K562 treated with DMSO at 1 percent for 4 hours (cell line): ENCODE results near the gene HINT2. TPM values are rescaled to one million over a fixed set of nuclear protein-coding genes. Genes with fewer than 3 reads are reported as not detected.

ENCODE experiments used
- total RNA-seq: library from RNA; unstranded; fragments of 300-600 nt; gene quantifications from 2 replicates; pipeline ENCODE4 v1.2.3, GENCODE V29; 2022; ENCODE audit not compliant: insufficient read depth

The HINT2 gene
- 50.0 and 72.5 TPM in 2 replicates for total RNA-seq

DNA sequence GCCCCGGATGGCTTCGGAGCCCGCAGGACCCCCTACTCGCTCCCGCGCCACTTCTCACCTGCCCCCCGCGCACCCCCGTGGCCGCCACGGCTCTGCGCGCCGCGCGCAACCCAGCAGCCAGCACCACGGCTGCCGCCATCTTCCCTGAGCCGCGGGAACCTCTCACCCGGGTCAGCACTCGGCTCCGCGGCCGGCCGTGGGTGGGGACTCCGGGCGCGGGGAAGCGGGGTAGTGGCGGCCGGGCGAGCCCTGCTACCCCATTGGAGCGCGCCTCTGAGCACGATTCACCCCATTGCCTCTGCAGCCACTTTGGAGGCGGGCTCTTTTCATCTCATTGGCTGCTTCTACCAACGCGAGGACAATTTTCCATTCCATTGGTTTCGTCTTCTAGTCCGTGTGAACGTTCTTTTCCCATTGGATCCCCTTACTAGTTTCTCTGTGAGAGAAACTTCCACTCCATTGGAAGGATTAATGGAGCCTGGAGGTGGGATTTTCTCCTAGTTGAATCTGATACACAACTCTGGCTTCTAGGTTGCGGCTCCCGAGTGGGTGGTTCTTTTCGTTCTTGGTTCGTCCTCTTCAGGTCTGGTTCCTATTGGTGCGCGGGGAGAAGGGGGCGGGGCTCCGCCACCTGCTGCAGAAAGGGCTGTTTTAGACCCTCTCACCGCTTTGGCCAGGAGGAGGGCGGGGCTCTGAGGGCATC, at the start of gene HINT2:
HINT2 (minus strand) TSS at position 202 of the 703 bp plus-strand sequence; CDS start at position 139, 63 bp downstream.

DNA sequence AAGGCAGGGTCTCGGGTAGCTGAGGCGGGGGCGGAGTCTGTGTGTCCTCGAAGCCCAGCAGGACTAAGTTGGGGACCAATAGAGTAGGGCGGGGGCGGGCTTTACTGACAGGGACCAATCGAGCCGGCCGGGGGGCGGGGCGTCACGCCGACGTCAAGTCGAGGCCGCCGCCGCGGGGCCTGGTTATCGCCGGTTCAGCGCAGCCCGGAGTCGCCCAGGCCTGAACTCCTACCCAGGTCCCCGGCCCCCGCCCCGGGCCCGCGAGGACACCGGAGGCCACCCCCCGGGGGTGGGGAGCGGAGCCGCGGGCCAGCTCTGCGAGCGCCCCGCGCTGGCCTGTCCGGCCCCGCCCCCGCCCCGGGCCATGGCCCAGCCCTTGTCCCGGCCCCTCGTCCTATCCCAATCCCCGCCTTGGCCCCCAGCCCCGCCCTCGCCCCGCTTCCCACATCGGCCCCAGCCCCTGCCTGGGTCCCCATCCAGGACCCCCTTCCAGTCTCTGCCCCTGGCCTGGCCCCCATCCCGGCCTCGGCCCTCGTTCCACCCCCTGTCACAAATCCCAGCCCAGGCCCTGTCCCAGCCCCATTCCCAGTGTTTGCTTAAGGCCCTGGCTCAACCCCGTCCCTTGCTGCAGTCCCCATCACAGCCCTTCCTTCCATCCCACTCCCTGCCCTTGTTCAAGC, 14.4 kb upstream of the HINT2 start, which contains the start of gene TMEM8B:
TMEM8B (plus strand) TSS at position 145 of the 680 bp plus-strand sequence; CDS start at position 365, 220 bp downstream.

DNA sequence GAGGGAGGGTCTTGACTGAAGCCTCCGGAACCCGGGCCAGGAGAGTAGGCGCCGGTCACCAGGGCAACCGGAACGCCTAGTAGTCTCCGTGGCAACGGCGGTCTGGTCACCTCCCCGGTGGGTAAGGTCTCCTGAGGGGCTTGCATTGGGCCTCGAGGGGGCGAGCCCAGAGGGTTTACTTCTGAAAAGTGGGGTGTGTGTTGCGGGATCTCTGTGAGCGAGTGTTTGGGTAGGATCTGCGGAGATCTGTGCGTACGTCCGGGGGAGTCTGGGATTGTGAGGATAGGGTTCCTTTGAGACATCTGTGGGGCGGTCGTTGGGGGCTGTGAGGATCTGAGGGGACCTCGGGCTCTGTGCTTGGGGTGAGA, 13.9 kb upstream of the HINT2 start, which contains the start of gene FAM221B:
FAM221B (minus strand) TSS at position 17 of the 368 bp plus-strand sequence. CDS start 2,571 bp downstream, outside the sequence.

DNA sequence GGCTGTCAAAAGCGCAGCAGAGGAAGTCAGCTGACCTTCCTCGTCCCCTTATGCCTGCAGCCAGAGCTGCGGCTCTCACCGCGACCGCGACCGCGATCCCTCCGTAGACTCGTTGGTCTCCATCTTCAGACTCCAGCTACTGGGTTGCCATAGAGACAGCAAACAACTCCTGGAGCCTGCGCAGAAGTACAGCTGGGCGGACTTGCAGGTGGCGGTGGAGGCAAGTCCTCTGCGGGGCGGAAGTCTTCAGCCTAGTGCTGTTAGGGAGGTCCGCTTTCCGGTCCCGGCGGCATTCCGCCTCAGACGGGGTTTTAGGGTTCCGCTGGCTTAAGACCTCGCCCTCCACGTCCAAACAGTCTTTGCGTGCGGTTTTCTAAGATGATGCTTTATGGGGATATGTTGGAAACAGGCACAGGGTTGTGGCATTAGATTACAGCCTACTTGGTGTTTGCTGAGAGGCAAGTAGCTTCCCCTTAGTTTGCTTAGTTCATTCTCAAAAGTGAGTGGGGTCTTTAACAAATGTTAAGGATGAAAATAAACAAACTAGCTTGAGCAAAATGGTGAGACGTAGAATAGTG, 2.7 kb downstream of the HINT2 start, which contains the start of gene SPAG8:
SPAG8 (minus strand) TSS at position 238 of the 578 bp plus-strand sequence; CDS start at position 123, 115 bp downstream.

DNA sequence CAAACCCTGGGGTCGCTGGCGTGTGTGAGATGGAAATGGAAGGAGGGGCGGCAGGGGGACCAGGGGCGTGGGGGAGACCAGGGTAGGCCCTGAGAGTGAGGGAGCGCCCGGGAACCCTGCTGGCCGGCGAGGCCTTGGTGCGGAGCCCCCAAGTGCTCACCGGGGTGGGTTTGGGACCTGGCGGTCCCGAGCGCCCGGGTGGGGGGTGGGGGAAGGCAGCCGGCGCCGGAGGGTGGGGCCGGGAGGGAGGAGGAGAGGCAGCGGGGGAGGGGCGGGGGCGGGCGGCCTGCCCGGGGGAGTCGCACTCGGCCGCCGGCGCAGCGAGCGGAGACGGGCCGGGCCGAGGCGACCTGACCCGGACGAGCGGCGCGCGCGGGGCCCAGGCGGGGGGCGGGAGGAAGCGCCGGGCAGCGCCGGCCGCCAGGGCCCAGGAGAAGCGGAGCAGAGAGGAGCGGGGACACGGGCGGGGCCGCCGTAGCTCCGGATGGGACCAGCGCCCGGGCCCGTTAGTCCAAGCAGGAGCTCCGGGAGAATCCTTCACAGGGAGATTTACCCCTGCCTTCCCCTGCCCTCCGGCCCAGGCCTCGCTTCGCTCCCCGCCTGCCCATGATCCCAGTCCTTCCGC, 23.4 kb downstream of the HINT2 start, which contains the start of gene NPR2:
NPR2 (plus strand) TSS at position 295 of the 625 bp plus-strand sequence. CDS start 818 bp downstream, outside the sequence.

Other genes starting within 250 kb of the HINT2 start
- 10.1 and 13.6 TPM in 2 replicates for gene TESK1, start 209.8 kb downstream of the HINT2 start, total RNA-seq
- gene CD72, start 196.6 kb downstream of the HINT2 start, total RNA-seq, result not detected in 2 replicates
- gene SIT1, start 164.1 kb downstream of the HINT2 start, total RNA-seq, result not detected in 2 replicates
- not detected in 2 replicates for gene RMRP, start 157.0 kb downstream of the HINT2 start, total RNA-seq
- 13.5 and 16.9 TPM in 2 replicates for gene CCDC107, start 156.8 kb downstream of the HINT2 start, total RNA-seq
- 6.1 and 7.2 TPM in 2 replicates for gene ARHGEF39, start 149.8 kb downstream of the HINT2 start, total RNA-seq
- not detected in 2 replicates for gene CA9, start 141.1 kb downstream of the HINT2 start, total RNA-seq
- 1.9 and 2.2 TPM in 2 replicates for gene TPM2, start 125.1 kb downstream of the HINT2 start, total RNA-seq
- gene TLN1, start 82.8 kb downstream of the HINT2 start, total RNA-seq, result 168 and 169 TPM in 2 replicates
- 20.5 and 28.7 TPM in 2 replicates for gene CREB3, start 82.4 kb downstream of the HINT2 start, total RNA-seq
- gene GBA2, start 65.8 kb downstream of the HINT2 start, total RNA-seq, result 41.2 and 50.0 TPM in 2 replicates
- gene RGP1, start 65.8 kb downstream of the HINT2 start, total RNA-seq, result 5.8 and 6.1 TPM in 2 replicates
- not detected in 2 replicates for gene MSMP, start 60.8 kb downstream of the HINT2 start, total RNA-seq
- 2.5 and 6.6 TPM in 2 replicates for gene NPR2, start 23.5 kb downstream of the HINT2 start, total RNA-seq
- not detected in 2 replicates for gene SPAG8, start 2.8 kb downstream of the HINT2 start, total RNA-seq
- not detected in 2 replicates for gene FAM221B, start 13.7 kb upstream of the HINT2 start, total RNA-seq
- 1.1 and 1.8 TPM in 2 replicates for gene TMEM8B, start 14.2 kb upstream of the HINT2 start, total RNA-seq
- gene OR13J1, start 55.4 kb upstream of the HINT2 start, total RNA-seq, result not detected in 2 replicates
- gene HRCT1, start 91.2 kb upstream of the HINT2 start, total RNA-seq, result not detected in 2 replicates
- not detected in 2 replicates for gene SPAAR, start 94.4 kb upstream of the HINT2 start, total RNA-seq
- gene OR2S2, start 143.1 kb upstream of the HINT2 start, total RNA-seq, result not detected in 2 replicates
- gene RECK, start 221.9 kb upstream of the HINT2 start, total RNA-seq, result not detected in 2 replicates